HG03108 (cell line): ENCODE results near the gene FOXP1.

ENCODE experiments used
- ATAC-seq: cut with Tn5 transposase; IDR thresholded peaks from one replicate; pipeline ENCODE4 v1.9.1; 2021; ENCODE audit warnings: moderate library complexity; ENCODE audit not compliant: unreplicated experiment

The FOXP1 gene

DNA sequence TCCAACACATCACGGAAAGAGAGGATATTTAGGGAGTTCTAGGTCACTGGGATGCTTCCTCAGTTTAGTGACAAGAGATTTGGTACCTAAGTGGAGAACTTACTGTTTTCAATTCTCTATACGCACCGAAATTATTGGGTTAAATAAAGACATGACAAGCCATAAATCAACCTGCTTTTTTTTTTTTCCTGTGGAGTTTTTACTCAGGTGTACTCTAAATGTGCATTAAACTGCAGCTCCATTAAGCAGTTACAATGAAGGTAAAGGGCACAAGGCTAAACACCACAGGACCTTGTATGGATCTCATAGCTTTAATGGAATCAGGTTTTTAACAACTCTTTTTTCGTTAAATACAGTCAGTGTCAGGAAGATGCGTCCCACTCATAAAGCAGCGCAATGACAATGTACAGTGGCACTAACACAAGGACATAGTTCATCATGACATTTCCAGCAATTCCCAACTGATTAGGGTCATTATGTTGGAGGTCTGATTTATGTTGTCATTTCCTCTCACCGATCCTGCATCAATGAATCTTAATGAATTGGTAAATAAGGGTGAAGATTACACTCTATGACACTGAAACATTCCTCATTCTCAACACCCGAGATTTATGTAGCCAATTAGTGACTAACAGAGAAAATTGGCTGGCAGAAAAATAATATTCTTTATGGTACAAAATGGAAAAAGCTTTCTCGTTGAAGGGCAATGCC, 355.2 kb downstream of the FOXP1 start:
- no peak for ATAC-seq

DNA sequence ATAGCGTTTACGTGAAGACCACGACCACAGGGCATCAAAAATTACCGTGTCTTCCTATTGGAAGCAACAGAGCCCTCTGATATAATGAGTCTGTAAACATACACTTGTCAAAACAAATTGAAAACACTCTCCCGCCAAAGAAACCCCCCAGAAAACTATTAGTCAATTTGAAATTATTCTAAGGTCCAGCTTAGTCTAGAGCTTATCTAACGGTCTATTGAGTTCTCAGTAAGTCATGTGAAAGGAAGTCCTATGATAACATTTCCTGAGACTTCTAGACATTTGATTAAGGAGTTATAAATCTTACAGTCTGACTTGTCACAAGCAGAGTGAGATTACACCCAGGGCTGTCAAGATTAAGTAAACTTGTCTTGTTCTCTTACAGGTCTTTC, 356.3 kb downstream of the FOXP1 start:
- no peak for ATAC-seq

DNA sequence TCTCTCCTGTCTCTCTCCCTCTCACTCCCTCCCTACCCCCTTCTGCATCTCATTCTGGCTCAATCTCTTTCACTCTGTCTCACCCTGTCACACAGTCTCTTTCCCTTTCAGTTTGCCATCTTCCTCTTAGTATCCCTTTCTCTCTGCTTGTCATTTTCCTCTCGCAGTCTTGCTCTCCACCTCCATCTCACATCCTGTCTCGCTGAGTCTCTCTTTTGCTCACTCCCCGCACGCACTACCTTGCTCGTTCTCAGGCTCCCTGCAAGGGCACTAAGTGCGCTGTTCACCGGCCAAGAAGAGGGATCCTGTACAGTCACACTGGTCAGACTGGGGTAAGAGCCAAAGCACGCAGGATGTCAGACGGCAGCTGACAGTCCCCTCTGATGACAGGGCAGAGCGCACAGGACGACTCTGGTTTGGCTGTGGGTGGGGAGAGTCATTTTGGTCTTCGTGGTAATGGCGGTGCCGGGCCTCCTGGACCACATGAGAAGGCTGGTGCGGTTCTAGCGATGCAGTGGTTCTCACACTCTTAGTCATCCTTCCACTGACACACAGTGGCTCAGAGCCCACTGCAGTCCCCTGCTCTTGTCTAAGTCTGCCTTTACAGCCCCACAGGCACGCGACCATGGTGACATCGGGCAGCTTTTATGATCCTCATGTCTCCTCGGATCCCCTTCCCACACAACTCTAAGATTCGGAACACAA, 356.8 kb downstream of the FOXP1 start:
- peak; percentile 88 for ATAC-seq

DNA sequence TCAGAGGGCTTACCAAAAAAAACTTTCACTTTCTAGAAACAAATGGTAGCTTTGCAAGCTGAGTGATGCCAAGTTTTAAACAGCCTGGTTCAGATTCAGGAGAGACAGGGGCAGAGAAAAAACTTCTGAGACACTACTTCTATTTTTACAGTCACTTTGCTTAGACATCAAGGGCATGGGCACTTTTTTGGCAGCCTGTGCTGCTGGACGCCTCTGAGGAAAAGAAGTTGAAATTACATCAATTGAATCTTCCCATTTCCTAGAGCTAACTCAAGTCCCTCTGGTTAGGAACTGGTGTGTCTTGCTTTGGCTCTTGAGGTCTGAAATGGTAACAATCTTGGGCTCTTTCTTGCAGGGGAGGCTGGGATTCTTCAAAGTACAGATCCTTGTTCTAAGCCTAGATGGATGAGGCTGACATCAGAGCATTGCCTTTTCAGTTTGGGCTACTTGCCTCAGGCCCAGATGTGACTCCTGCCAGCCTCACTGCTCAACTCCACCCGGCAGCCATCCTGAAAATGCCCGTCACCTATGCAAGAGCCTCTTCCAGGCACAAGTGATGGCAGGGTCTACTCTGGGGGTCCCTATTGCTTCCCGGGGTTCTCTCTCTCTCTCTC, 357.5 kb downstream of the FOXP1 start:
- peak; percentile 7 for ATAC-seq

DNA sequence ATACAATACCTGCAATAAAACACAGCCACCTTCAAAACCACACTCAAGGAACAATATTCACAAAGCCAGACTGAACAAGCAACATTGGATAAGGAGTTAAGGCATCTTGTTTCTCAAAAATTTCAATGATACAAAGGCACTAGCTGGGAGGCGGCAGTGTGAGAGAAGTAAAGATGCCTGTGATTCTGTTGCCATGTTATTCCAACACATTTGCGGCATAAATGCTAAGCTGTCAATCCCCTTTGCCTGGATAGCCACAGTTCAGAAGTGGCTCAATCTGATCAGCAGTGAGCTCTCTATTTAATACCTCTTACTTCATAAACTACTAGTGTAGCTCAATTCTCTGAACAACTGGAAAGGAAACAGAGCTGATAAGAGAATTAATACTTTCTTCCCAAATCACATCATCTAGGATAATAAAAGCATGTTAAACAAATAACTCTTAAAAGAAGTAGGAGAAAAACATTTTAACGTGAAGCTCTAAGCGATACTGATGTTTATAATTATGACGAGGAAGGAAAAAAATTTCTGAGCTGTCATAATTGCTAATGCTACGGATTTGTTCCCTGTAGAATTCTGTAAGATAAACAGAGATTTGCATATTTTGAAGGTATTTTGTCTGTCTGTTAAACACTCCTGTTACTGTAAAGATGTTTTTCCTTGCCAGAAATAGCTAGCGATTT, 358.4 kb downstream of the FOXP1 start:
- ATAC-seq = no peak

DNA sequence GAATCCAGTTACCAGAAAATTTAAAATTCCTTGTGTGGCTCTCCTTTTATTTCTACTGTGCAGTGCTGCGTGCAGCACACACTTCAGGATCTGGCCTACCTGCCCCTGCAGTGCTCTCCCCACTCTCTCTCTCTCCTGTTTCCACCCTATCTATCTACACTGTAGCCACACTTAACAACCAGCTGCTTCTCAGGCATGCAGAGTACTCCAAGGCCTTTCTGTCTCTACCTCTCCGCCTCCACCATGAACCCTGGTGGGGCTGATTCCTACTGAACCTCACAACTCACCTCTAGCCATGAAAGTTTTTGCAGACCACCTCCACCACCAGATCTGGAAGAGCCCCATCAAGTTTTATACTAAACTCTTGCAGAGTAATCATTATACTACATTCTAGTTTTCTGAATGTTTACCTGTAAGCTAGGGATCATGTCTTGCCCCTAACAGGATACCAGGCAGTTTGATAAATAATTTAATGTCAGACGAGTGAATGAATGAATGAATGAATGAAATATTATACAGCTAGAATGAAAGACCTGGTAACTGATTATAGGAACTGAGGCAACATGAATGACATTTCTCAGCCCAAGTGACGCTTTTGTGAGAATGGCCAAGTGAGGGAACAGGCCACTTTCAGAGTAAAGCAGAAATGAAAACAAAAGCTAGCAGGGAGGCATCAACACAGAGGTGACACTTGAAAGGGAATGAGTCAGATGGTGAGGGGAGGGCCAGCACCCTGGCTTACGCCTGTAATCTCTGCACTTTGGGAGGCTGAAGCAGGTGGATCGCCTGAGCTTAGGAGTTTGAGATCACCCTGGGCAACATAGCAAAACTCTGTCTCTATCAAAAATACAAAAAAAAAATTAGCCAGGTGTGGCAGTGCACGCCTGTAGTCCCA, 363.5 kb downstream of the FOXP1 start:
- ATAC-seq = peak; percentile 96

DNA sequence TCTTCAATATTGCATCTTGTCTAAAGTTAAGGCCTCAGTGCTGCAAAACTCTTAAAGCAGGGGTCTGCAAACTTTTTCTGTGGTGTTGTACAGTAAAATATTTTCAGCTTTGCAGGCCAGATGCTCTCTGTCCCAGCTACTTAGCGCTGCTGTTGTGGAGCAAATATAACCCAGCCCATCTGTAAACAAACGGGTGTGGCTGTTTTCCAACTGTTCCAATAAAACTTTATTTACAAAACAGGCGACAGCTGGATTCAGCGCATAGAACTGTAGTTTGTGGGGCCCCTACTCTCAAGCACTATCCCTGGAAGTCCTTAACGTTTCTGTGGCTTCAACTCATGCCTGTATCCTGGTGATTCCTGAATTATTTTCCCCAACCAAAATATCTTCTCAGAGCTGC, 365.0 kb downstream of the FOXP1 start:
- no peak for ATAC-seq

DNA sequence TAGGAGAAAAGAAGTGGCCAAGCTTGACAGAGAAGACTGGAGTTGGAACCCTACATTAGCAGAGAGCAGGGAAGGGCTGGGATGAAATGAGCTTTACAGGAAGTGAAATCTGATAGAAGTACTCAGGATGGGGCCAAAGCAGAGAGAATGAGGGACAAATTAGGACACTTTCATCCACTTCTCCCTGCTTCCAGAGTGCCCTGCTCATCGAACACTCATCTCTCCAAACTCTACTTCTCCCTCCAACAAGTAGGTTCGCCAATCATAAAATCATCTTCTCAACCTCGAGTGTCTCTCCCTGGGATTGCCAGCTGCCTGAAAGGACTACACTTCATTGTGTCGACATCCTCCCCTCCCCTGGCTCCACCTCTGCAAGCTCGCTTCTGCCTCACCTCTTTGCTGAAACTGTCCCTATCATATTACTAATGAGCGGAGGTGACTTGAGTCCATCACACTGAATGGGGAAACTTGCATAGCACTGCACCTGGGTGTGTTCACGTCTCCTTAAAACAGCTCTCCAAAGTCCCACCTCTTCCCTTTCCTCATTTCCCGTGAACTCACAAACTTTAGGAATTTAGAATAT, 365.8 kb downstream of the FOXP1 start:
- ATAC-seq = no peak

DNA sequence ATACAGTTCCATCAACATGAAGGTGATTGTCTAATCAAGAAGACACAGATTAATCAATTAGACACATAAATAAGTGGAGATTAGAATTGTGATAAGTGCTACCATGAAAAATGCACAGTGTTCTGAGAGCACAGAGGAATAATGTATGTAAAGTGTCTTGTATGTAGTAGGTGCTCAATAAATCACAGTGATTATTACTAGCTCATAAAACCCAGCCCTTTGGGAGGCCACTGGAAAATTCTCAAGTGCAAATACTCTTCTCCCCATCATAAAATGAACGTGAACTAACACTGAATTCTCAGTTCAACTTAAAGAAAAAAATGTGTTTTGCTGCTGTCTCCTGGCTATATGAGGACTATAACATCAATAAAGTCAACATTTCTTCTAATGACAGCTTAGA, 368.2 kb downstream of the FOXP1 start:
- ATAC-seq = no peak

DNA sequence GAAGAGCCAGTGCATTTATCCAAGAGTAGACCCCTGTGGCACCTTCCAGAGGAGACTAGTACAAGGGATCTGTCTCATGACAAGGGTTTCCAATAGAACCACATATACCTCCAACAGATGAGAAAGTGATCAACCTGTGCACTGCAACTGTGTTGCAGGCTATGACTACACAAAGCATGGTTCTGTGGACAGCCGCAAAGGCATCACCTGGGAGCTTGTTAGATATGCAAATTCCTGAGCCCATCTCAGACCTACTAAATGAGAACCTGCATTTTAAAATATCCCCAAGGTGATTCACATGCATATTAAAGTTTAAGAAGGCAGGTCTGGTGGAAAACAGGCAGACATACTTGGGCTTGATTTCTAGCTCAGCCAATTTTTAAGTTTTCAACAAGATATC, 368.7 kb downstream of the FOXP1 start:
- no peak for ATAC-seq

DNA sequence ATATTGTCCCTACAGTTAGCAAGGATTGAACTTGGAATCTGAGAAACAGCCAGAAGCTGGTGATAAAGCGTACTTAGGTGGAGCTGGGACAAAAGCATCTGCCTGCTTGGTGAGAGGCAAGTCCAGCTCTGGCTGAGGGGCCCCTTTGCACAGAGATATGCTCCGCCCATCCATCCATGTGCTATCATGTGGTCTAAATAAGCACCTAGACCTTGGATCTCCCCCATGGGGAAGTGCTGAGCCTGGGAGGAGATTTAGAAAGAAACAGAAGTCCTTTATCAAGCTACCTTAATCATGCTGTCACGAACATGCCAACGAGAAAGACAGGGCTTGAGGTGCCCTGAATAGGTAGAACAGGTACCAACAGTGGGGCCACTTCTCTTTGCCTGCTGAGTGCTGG, 369.5 kb downstream of the FOXP1 start:
- ATAC-seq = no peak

DNA sequence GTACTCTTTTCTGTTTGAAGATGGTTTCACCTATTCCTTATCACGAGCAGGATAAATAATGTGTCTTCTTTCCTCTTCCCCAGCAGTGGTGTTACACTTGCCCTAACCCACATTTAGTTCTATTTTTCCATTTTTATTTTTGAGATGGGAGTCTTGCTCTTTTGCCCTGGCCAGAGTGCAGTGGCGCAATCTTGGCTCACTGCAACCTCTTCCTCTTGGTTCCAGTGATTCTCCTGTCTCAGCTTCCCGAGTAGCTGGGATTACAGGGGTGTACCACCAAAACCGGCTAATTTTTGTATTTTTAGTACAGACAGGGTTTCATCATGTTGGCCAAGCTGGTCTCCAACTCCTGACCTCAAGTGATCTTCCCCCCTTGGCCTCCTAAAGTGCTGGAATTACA, 372.4 kb downstream of the FOXP1 start:
- no peak for ATAC-seq

DNA sequence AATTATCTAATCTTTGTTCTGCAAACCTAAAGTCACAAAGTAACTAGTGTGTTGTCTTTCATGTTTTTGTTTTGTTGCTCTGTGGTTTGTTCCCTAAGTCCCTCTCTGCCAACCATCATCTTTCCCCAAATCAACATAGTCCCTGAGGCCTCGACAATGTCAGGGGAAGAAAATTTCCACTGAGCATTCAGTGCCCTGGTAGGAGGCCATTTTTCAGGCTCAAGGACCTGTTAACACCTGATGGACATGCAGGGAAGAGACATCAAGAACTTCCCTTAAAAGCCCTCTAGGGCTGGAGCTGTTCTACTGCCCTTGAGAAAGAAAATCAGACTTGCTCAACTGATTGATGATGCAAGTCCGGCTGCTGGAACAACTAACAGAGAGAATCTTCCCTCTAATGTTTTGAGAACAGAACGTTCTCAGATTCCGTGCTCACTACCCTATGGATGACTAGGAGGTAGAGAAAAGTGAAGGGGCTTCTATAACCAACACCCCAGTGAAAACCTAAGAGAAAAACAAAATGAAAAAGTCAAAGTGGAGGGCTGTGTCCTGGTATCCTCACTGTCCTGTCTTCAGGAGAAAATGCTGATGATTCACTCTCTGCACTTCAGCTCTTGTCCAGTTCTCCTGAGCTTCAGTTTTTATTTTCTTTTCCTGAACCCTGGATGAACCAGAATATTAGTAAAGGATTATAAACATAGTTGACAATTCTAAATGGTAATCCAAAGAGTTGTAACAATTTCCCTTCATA, 373.1 kb downstream of the FOXP1 start:
- no peak for ATAC-seq

DNA sequence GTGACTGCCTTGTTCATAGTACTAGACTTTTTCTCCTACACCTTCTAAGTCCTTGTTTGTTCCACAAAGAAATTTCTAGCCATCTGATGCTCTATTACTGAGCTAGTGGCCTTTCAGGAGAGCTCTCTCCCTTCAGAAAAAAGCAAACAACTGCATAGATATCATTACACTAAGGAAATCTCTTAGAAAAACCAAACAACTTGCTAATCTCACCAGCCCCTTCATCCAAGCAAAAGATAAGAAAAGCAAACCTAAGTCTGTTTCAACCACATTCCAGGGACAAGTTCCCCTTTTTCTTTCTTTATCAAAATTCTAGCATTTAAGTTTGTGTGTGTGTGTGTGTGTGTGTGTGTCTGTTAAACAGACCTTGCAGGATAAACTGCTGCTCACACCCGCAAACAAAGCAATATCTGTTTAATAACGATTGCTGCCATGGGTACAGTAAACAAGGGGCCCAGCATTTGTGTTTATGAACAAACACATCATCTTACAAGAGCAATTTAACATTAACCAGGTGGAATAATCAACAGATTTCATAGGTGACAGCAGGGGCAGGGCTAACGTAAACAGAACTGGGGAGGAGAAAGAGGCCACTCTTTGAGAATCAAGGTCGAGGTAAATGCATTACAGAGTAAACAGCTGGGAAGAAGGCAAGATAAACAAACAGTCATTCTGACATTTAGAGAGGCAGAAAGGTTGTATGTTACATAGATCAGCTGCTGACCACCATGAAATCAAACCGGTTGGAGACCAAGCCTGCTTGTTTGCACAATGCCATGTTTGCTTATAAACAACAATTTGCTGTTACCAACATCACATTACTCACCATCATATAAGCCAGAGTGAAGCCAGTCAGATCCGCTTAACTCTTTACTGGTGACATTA, 375.1 kb downstream of the FOXP1 start:
- ATAC-seq = no peak

DNA sequence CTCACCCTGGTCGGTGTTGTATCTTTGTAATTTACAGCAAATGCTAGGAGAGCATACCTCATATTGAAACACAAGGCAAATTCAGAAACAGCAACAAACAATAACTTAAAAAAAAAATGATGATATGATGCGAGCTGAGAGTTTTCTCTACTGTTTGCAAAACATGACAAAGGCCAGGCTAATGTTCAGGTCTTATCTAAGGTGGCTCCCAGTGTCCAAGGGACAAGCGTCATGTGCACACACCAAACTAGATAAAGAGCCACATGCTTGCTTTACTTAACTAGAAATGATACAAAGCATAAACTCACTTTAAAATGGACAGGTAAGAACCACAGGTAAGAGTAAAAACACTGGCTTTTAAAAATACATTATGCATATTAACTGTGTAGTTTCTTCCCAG, 375.9 kb downstream of the FOXP1 start:
- ATAC-seq = no peak

DNA sequence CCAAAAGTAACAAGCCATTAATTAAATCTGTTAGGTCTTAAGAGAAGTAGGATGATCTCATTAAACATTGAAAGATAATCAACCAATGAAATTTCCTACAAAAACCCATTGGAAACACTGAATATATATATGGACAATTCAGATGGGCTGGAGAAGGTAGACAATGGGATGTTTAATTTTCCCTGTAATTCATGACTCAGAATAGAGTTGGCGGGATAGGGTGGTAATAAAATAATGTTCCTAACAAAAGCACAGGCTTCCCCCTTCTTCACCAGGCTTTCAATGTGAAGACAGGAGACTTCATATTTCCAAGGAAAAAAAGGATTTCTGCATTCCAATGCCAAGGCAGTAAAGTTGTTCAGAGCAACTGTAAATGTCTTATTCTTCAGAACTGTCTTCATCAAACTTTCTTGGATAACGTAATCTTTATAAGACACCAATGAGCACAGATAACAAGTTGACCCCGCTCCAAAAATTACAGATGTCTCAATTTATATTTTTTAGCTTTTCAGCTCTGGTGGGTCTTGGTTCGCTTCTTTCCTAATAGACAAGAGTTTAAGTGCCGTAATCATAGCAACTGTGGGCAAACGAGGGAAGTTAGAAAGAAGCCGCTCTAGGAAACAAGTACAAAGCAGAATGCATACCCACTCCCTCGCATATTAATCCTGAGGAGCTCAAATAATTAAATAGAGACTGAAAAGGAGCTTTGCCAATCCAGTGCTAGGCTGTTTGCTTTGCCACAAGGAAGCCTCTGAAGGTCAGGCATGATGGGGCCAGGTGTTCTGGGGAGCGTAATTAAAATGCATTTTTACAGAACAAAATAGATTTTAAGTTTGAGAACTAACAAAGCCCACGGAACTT, 377.0 kb downstream of the FOXP1 start:
- no peak for ATAC-seq

DNA sequence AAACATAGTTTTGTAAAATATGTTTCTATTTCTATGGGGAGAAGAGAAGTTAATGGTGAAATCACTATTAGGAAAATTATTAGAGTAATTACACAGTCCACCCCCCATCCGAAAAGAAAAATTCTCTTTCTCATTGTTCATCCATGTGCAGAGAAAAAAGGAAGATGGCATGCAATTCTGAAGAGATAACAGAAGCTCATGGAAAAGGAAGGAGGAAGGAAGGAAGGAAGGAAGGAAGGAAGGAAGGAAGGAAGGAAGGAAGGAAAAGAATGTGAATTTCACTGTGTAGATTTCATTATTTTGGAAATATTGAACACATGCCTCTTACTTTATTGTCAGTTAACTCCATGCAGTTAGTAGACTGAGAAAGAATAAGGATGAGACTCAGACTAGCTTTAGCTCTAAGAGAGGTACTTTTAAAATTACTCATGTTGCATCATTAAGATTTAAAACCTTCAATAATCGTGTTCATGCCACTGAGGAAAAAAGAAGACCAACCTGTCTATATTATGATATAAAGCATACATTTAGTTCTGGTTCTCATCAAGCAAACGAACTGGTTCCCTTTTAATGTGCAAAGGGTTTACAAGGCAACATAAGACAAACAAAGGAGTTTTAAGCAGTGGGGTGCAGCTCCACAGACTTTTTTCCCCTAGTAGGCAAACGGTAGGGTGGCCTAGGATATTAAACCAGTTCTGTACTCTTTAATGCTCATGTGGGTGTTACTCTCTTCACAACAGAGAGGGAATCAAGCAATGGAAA, 379.6 kb downstream of the FOXP1 start:
- no peak for ATAC-seq
